ENCODE measurements around the gene SKAP1. TPM values are rescaled to one million over a fixed set of nuclear protein-coding genes. Genes with fewer than 3 reads are reported as not detected.

SKAP1 gene
- total and polyA plus RNA-seq, 2 donors (not counting 1 experiment from before 2014, with no cell fraction given) = not detected

DNA sequence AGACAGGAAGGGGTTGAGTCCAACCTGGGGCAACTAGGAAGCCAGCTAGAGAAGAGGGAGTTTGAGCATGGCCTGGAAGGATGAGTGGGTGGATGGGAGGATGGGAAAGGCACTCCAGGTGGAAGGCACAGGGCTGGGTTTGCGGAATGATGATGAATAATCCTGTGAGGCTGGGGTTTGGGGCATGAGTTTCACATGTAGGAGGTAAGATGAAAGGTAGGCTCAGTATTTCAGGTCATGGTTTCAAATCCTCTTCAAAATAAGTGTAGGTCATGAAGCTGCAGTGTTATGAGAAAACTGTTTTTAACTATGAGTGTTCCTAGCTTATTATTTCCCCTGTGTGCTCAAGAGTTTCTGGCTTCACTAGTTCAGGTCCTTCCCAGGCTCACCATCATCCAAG, 130.3 kb downstream of the SKAP1 start:
- no peaks in the 10 kb centered on the region for H3K9me3 ChIP-seq (ENCODE audit: control insufficient read depth, insufficient read depth, low read depth, low read length)
- no peak overlapping the region for H3K27ac ChIP-seq (ENCODE audit: insufficient read depth, low read length)
- no peak overlapping the region for H3K9ac ChIP-seq (ENCODE audit: insufficient read depth, low read length)
- peaks cover 37% of the 10 kb centered on the region for H3K27me3 ChIP-seq (ENCODE audit: control insufficient read depth, insufficient read depth, low read length)
- no peaks in the 10 kb centered on the region for H4K20me1 ChIP-seq (ENCODE audit: control insufficient read depth, extremely low read depth, insufficient read depth, low read length)
- H3K4me1 ChIP-seq (ENCODE audit: control insufficient read depth, extremely low read depth, insufficient read depth, low read length) = no peaks in the 10 kb centered on the region
- no peak overlapping the region for H3K4me2 ChIP-seq (ENCODE audit: extremely low read depth, insufficient read depth, low read length)
- TF ChIP-seq CTCF (conservative IDR thresholded peaks at IDR 0.05 in 1 of 2, IDR thresholded peaks at IDR 0.05 in 1 of 2; ENCODE audit: low read depth in 1 of 2, low read length in 2 of 2) = no peak
- TF ChIP-seq EZH2 (IDR thresholded peaks at IDR 0.05; ENCODE audit: low read length, missing control alignments) = no peak
- no peaks in the 10 kb centered on the region for H3K36me3 ChIP-seq (ENCODE audit: control insufficient read depth, insufficient read depth, low read length)
- no peak overlapping the region for H3K4me3 ChIP-seq (replicated peaks in 1 of 4; ENCODE audit: control extremely low read depth in 1 of 4, insufficient read depth in 1 of 4, low read depth in 3 of 4, low read length in 4 of 4)
- no peaks in the 10 kb centered on the region for H3K79me2 ChIP-seq (ENCODE audit: control insufficient read depth, insufficient read depth, low read length)
- H2AFZ ChIP-seq (ENCODE audit: low read length) = no peak overlapping the region
- DNase-seq (ENCODE audit: low read depth in 2 of 2) = no peak

GRCh38 chr17:48297825-48298224, 132.2 kb downstream of the SKAP1 start:
- no peaks in the 10 kb centered on the region for H3K4me1 ChIP-seq (ENCODE audit: control insufficient read depth, extremely low read depth, insufficient read depth, low read length)
- H4K20me1 ChIP-seq (ENCODE audit: control insufficient read depth, extremely low read depth, insufficient read depth, low read length) = no peaks in the 10 kb centered on the region
- H3K4me3 ChIP-seq (replicated peaks in 1 of 4; ENCODE audit: control extremely low read depth in 1 of 4, insufficient read depth in 1 of 4, low read depth in 3 of 4, low read length in 4 of 4) = no peak overlapping the region
- H3K79me2 ChIP-seq (ENCODE audit: control insufficient read depth, insufficient read depth, low read length) = no peaks in the 10 kb centered on the region
- H3K9me3 ChIP-seq (ENCODE audit: control insufficient read depth, insufficient read depth, low read depth, low read length) = no peaks in the 10 kb centered on the region
- no peak for TF ChIP-seq EZH2 (IDR thresholded peaks at IDR 0.05; ENCODE audit: low read length, missing control alignments)
- no peak for TF ChIP-seq CTCF (conservative IDR thresholded peaks at IDR 0.05 in 1 of 2, IDR thresholded peaks at IDR 0.05 in 1 of 2; ENCODE audit: low read depth in 1 of 2, low read length in 2 of 2)
- no peak overlapping the region for H2AFZ ChIP-seq (ENCODE audit: low read length)
- no peaks in the 10 kb centered on the region for H3K36me3 ChIP-seq (ENCODE audit: control insufficient read depth, insufficient read depth, low read length)
- no peak overlapping the region for H3K9ac ChIP-seq (ENCODE audit: insufficient read depth, low read length)
- peaks cover 44% of the 10 kb centered on the region for H3K27me3 ChIP-seq (ENCODE audit: control insufficient read depth, insufficient read depth, low read length)
- H3K27ac ChIP-seq (ENCODE audit: insufficient read depth, low read length) = no peak overlapping the region
- DNase-seq (ENCODE audit: low read depth in 2 of 2) = no peak
- H3K4me2 ChIP-seq (ENCODE audit: extremely low read depth, insufficient read depth, low read length) = no peak overlapping the region

DNA sequence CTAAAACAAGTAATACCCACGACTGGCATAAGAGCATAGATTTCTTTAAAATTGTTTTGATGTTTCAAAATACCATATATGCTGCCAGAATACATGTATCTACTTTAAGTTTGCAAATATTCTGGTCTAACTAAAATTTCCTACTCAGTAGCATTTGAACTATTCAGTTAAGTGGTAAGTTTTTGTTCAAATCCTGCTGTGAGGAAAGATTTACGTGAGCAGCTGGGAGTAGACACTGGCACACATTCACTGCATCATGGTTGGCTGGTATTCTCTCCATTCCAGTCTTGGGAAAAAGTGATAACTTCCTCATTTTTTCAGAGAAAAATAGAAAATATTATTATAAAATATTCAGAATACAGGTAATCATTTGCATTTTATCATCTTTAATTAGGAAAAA, 133.6 kb downstream of the SKAP1 start:
- Histone ChIP-seq H2AFZ (ENCODE audit: low read length) (no peak overlapping the region), H3K4me1 (ENCODE audit: control insufficient read depth, extremely low read depth, insufficient read depth, low read length) (no peaks in the 10 kb centered on the region), H3K36me3 (ENCODE audit: control insufficient read depth, insufficient read depth, low read length) (no peaks in the 10 kb centered on the region), H3K9ac (ENCODE audit: insufficient read depth, low read length) (no peak overlapping the region), H3K27ac (ENCODE audit: insufficient read depth, low read length) (no peak overlapping the region), H4K20me1 (ENCODE audit: control insufficient read depth, extremely low read depth, insufficient read depth, low read length) (no peaks in the 10 kb centered on the region), H3K79me2 (ENCODE audit: control insufficient read depth, insufficient read depth, low read length) (no peaks in the 10 kb centered on the region), H3K4me2 (ENCODE audit: extremely low read depth, insufficient read depth, low read length) (no peak overlapping the region), H3K27me3 (ENCODE audit: control insufficient read depth, insufficient read depth, low read length) (peaks cover 41% of the 10 kb centered on the region), H3K9me3 (ENCODE audit: control insufficient read depth, insufficient read depth, low read depth, low read length) (no peaks in the 10 kb centered on the region), H3K4me3 (replicated peaks in 1 of 4; ENCODE audit: control extremely low read depth in 1 of 4, insufficient read depth in 1 of 4, low read depth in 3 of 4, low read length in 4 of 4) (no peak overlapping the region)
- DNase-seq (ENCODE audit: low read depth in 2 of 2) = no peak
- TF ChIP-seq EZH2 (IDR thresholded peaks at IDR 0.05; ENCODE audit: low read length, missing control alignments) (no peak), CTCF (conservative IDR thresholded peaks at IDR 0.05 in 1 of 2, IDR thresholded peaks at IDR 0.05 in 1 of 2; ENCODE audit: low read depth in 1 of 2, low read length in 2 of 2) (no peak)
